ENCODE measurements around the gene KRT35. TPM values are rescaled to one million over a fixed set of nuclear protein-coding genes. Genes with fewer than 3 reads are reported as not detected.

The KRT35 gene
- total RNA-seq, 2 donors from 2014 or later: not detected

GRCh38 chr17:41452281-41452680 is 28.7 kb downstream of the KRT35 start:
- TF ChIP-seq, protein P1, sequence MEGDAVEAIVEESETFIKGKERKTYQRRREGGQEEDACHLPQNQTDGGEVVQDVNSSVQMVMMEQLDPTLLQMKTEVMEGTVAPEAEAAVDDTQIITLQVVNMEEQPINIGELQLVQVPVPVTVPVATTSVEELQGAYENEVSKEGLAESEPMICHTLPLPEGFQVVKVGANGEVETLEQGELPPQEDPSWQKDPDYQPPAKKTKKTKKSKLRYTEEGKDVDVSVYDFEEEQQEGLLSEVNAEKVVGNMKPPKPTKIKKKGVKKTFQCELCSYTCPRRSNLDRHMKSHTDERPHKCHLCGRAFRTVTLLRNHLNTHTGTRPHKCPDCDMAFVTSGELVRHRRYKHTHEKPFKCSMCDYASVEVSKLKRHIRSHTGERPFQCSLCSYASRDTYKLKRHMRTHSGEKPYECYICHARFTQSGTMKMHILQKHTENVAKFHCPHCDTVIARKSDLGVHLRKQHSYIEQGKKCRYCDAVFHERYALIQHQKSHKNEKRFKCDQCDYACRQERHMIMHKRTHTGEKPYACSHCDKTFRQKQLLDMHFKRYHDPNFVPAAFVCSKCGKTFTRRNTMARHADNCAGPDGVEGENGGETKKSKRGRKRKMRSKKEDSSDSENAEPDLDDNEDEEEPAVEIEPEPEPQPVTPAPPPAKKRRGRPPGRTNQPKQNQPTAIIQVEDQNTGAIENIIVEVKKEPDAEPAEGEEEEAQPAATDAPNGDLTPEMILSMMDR (IDR thresholded peaks at IDR 0.05): no peak
- Histone ChIP-seq H3K4me3 (no peak overlapping the region), H3K4me1 (ENCODE audit: control insufficient read depth in 1 of 2, low read depth in 2 of 2) (no peaks in the 10 kb centered on the region), H3K36me3 (no peaks in the 10 kb centered on the region), H3K27ac (no peak overlapping the region), H3K9me3 (no peaks in the 10 kb centered on the region), H3K27me3 (replicated peaks; ENCODE audit: insufficient read depth) (no peaks in the 10 kb centered on the region)
- no peak for ATAC-seq (ENCODE audit: insufficient number of reproducible peaks, low FRiP score, low read depth)
- no peak for DNase-seq (ENCODE audit: low spot score)

DNA sequence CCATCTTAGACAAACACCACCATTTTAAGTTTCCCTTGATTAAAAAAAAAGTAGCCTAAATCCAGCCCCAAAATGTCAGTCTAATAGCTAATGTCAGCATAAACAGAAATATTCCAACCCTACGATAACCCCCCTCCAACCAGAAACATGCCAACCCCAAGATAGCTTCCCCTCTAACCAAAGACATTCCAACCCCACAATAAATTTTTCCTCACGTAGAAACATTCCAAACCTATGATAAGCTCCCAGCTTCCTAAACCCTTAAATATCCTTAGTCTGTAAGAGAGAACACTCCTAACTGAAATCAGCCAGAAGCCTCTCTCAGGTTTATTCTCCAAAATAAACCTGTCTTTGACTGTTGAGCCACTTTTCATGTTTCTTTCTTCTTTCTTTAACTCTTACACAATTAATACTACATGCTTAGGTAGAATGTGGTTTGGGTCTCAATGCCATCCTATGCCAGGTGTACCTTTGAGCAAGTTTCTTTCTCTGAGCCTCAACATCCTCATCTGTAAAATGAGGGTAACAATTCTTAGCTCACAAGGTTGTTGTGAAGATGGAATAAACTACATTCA is 29.7 kb downstream of the KRT35 start:
- TF ChIP-seq, protein P1 (IDR thresholded peaks at IDR 0.05): no peak
- Histone ChIP-seq H3K27me3 (replicated peaks; ENCODE audit: insufficient read depth) (no peaks in the 10 kb centered on the region), H3K36me3 (no peaks in the 10 kb centered on the region), H3K4me3 (no peak overlapping the region), H3K9me3 (no peaks in the 10 kb centered on the region), H3K27ac (no peak overlapping the region), H3K4me1 (ENCODE audit: control insufficient read depth in 1 of 2, low read depth in 2 of 2) (no peaks in the 10 kb centered on the region)
- DNase-seq (ENCODE audit: low spot score): no peak
- ATAC-seq (ENCODE audit: insufficient number of reproducible peaks, low FRiP score, low read depth): no peak

DNA sequence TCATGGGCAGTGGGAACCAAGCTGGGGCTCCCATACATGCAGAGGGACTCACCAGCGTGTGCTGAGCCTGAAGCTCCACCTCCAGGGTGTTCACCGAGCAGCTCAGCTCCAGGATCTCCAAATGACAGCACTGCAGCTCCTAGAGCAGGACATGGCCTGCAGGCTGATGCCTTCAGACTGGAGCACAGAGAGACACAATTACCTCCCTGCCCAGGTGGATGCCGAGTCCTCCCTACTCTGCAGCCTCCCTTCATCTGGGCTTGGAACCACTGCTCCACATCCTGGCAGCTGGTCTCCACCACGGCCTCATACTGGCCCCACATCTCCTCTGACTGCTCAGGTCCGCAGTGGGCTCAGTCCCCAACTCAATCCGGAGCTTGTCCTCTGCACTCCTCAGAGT is 31.9 kb downstream of the KRT35 start:
- TF ChIP-seq, protein P1 (IDR thresholded peaks at IDR 0.05): no peak

DNA sequence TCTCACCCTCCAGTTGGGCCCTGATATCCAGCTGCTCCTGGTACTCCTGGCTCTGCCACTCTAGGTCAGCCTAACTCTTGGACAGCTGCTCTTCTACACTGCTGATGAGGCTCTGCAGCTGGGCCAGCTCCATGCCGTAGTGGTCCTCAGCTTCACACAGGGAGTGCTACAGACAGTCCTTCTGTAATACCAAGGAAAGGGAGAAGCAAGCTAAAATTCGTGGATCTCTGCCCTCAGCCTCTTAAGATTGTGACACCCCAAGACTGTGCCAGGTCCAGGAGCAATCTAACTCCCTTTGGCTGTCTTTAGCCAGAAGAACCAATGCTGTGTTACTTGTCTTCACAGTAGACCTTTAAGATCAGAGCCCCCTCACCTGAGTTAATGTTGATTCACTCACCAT is 32.4 kb downstream of the KRT35 start:
- ATAC-seq (ENCODE audit: insufficient number of reproducible peaks, low FRiP score, low read depth) (no peak), DNase-seq (ENCODE audit: low spot score) (no peak)
- H3K27ac ChIP-seq: no peak overlapping the region
- H3K36me3 ChIP-seq: no peaks in the 10 kb centered on the region
- no peaks in the 10 kb centered on the region for H3K9me3 ChIP-seq
- no peaks in the 10 kb centered on the region for H3K4me1 ChIP-seq (ENCODE audit: control insufficient read depth in 1 of 2, low read depth in 2 of 2)
- TF ChIP-seq, protein P1 (IDR thresholded peaks at IDR 0.05): no peak
- no peak overlapping the region for H3K4me3 ChIP-seq
- H3K27me3 ChIP-seq (replicated peaks; ENCODE audit: insufficient read depth): no peaks in the 10 kb centered on the region

More for the DNA sequence above, 31.9 kb downstream of the KRT35 start:
- no peak for DNase-seq (ENCODE audit: low spot score)
- no peak for ATAC-seq (ENCODE audit: insufficient number of reproducible peaks, low FRiP score, low read depth)
- Histone ChIP-seq H3K9me3 (no peaks in the 10 kb centered on the region), H3K27ac (no peak overlapping the region), H3K4me1 (ENCODE audit: control insufficient read depth in 1 of 2, low read depth in 2 of 2) (no peaks in the 10 kb centered on the region), H3K36me3 (no peaks in the 10 kb centered on the region), H3K27me3 (replicated peaks; ENCODE audit: insufficient read depth) (no peaks in the 10 kb centered on the region), H3K4me3 (no peak overlapping the region)

- Histone ChIP-seq H3K27ac (no peak overlapping the region), H3K9me3 (no peaks in the 10 kb centered on the region), H3K27me3 (replicated peaks; ENCODE audit: insufficient read depth) (no peaks in the 10 kb centered on the region), H3K4me3 (no peak overlapping the region), H3K36me3 (no peaks in the 10 kb centered on the region), H3K4me1 (ENCODE audit: control insufficient read depth in 1 of 2, low read depth in 2 of 2) (no peaks in the 10 kb centered on the region)
- ATAC-seq (ENCODE audit: insufficient number of reproducible peaks, low FRiP score, low read depth) (no peak), DNase-seq (ENCODE audit: low spot score) (no peak)
- TF ChIP-seq, protein P1 (IDR thresholded peaks at IDR 0.05): no peak
These were observed 34.1 kb downstream of the KRT35 start for GRCh38 chr17:41446806-41447205.
